GM21528 (cell line): ENCODE results near the gene SOX13.
"Not testable (repeated sequence)": the region's sequence is repeated elsewhere in the genome, so short reads cannot be mapped to it uniquely, and the experiment has no call there.

Source experiments
- ATAC-seq: cut with Tn5 transposase; IDR thresholded peaks from one replicate; pipeline ENCODE4 v1.9.1; 2021; ENCODE audit warnings: mild to moderate bottlenecking, moderate library complexity; ENCODE audit not compliant: unreplicated experiment, low FRiP score

The SOX13 gene

DNA sequence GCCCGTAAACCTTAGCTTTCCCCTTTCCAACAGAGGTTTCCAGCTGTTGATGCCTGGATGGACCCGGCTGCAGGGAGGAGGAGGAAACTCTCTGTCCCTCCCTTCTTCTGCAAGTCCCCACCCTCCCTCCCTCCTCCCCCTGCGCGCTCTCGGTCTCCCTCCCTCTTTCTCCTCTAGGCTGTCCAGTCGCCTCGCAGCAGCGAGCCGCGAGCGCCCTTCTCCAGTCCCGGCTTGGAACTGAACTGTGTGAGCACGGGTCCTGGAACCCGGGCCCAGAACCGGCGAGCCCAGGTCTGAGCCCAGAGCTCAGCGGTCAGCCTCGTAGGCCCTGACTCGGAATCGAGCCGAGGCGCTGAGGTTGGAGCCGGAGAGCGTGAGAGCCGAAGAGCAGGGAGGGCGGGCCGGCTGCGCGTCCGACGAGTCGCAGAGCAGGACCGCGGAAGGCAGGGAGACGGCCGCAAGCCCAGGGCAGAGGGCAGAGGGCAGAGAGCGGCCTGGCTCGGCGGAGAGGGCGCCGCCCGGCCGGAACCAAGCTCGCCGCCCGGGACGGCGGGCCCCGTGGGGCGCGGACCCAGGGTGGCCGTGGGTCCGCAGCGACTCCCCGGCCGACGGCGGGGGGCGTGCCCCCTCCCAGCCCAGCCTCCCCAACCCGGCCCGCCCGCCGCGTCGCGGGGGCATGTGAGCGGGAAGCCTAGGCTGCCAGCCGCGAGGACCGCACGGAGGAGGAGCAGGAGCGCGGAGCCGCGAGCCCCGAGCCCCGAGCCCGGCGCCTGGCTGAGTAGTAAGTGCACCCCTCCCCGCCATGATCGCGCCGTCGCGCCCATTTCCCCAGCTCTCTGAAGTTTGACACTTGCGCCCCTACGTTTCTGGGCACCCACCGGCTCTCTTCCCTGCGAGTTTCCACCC is at the start of gene SOX13:
SOX13 (plus strand) TSS at position 185 of the 906 bp plus-strand sequence. CDS start 39,801 bp downstream, outside the sequence.
- ATAC-seq = no peak

GRCh38 chr1:204025917-204026707 is 46.8 kb upstream of the SOX13 start:
- no peak for ATAC-seq

- ATAC-seq = no peak
These were observed 45.5 kb upstream of the SOX13 start for GRCh38 chr1:204027446-204027845.

DNA sequence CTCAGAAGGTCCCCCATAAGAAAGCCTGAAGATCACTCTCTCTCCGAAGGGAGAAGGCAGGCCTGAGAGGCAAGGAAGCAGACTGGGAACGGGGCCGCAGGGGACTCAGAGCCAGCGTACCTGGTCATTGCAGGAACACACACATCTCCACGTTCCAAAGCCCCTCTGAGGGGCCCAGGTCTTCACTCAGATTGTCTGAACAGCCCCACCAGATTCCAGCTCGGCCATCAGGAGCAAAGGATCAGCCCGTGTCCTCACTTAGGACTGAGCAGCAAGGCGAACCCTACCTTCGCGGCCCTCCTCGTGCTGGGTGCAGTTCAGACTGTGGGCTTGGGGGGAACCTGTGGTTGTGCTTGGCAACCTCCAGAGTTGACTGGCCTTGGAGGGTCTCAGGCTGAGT is 43.9 kb upstream of the SOX13 start:
- ATAC-seq = no peak

DNA sequence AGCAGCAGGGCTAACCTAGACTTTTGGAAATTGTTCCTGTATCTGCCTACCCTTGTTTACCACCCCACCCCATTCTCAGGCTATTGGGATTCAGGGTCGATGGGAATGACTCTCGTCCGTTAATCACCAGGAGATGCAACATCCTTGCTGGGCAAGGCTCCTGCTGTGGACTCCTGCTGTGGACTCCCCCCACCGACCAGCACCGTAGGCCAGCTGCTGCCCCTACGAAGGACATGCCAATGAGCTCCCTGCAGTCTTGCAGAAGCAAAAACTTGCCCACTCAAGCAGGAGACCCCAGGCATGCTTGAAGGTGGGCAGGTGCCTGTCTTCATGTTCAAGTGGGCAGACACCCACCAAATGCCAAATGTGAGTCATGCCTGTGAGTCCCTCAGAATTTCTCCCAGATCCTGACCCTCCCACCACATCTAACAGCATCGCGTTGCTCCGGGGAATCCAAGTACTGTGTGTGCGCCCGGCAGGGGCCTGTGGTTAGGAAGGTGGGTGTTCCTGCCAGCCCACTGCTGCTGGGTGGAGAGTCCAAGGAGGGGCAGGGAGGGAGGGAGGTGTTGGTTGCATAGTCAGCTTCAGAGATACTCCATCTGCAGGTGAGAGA is 41.7 kb upstream of the SOX13 start:
- no peak for ATAC-seq

DNA sequence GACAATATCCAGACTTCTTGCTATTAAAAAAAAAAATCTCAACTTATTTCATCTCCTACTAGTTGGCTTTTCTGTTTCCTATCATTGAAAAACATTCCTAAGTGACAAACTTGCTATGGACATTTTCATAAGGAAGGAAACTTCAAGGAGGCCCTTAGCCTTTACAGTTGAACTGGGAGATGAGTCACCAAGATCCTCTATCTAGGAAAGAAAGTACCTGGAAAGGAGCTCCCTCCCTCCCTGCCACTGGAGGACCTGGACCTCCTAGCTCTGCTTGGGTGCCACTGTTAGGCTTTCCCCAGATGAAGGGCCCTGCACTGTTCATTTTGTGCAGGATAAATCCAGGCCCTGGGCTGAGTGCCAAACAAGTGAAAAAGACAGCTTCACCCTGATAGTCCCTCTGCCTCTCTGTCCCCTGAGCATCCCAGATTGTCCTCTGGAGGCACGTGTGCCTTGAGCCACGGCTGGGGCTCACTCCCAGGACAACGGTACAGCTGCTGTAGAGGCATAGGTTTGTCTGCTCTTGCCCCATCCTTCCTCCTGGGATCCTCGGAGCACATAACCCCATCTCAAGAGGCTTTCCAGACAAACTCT is 40.2 kb upstream of the SOX13 start:
- no peak for ATAC-seq

GRCh38 chr1:204033306-204033705 is 39.6 kb upstream of the SOX13 start:
- ATAC-seq = no peak

GRCh38 chr1:204036882-204037655 is 35.8 kb upstream of the SOX13 start:
- no peak for ATAC-seq

DNA sequence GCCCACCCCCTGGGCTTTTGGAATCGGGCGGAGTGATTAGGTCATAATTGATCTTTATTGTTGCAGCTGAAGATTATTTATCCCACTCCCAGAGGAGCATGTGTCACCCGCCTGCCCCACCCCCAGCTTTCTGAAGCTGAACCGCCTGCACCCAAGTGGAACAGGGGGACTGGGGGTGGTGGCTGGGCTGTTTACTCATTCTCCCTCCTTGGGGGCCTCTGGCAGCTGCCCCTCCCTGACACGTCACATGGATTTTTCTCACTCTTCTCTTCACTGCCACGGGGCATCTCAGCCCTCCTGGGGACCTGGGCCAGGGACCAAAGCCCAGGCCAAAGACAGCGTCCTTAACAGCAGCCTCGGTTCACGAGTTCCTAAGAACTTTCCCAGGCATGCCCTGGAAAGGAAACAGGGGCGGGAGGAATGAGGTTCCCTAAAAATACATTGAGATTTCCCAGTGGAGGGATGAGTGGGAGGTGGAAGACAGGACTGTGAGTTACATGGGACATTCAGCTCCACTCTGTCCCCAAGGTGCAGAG is 31.6 kb upstream of the SOX13 start:
- no peak for ATAC-seq

DNA sequence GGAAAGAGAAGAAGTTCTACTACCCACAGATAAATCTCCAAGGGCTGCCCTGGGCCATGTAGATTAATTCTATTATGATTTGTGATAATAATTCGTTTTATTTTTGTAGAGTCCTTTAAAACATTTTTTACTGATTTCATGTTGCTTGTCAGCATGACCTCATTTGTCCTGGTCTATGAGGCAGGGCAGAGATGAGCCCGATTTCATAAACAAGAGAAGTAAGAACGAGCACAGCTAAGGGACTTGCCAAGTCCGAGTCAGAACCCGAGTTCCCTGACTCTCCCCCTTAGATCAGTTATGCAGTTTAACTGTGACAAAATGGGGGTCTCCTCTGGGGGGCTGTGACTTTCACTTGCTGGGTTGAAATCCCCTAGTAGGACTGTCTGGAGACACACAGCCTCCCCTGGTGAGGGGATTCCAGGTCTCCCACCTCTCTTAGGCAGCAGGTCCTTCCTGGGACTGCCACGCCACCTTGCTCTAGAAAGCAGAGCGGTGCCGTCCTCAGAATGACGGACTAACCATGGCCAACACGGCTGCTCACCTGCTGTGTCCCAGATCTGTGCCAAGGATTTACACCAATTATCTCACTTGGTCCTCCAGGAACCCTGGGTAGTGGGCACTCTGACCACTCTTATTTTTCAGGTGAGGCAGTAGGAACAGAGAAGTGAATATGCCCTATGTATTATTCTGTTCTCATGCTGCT is 31.0 kb upstream of the SOX13 start:
- no peak for ATAC-seq

DNA sequence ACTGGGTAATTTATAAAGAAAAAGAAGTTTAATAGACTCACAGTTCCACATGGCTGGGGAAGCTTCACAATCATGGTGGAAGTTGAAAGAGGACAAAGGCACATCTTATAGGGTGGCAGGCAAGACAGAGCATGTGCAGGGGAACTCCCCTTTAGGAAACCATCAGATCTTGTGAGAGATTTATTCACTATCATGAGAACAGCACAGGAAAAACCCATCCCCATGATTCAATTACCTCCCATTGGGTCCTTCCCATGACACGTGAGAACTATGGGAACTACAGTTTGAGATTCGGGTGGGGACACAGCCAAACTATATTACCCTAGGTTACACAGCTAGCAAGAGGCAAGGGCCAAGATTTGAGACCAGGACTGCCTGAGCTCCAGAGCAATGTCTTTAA is 30.4 kb upstream of the SOX13 start:
- no peak for ATAC-seq

GRCh38 chr1:204043680-204044079 is 29.2 kb upstream of the SOX13 start:
- ATAC-seq = no peak

- no peak for ATAC-seq
These were observed 28.5 kb upstream of the SOX13 start for GRCh38 chr1:204044448-204044847.

GRCh38 chr1:204045430-204045829 is 27.5 kb upstream of the SOX13 start:
- no peak for ATAC-seq

DNA sequence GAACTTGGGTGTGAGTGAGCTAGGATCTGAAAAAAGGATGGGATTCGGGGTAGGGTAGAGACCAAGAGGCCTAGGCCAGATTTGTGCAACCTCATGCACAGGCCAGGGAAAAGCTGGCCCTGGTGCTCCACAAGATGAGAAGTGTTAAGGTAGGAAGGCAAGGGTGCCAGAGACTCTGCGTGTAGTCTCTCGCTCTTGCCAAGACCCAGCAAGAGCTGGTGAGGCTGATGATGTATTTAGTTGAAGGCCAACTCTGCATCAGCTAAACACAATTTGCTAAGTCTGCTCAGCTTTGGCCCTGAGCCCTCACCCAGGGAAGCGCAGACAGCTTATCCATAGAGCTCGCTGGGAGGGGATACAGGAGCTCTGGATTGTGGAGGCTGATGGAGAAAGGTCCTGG is 26.6 kb upstream of the SOX13 start:
- no peak for ATAC-seq

DNA sequence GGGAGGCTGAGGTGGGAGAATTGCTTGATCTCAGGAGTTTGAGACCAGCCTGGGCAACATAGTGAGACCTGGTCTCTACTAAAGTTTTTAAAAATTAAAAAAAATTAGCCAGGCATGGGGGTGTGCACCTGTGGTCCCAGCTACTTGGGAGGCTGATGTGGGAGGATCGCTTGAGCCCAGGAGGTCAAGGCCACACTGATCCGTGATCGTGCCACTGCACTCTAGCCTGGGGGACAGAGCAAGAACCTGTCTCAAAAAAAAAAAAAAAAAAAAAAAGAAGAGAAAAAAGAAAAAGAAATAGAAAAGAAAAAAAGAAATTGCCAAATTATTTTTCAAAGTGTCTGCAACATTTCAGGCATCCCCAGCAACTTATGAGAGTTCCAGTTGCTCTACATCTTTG is 24.1 kb upstream of the SOX13 start:
- not testable (repeated sequence) for ATAC-seq

DNA sequence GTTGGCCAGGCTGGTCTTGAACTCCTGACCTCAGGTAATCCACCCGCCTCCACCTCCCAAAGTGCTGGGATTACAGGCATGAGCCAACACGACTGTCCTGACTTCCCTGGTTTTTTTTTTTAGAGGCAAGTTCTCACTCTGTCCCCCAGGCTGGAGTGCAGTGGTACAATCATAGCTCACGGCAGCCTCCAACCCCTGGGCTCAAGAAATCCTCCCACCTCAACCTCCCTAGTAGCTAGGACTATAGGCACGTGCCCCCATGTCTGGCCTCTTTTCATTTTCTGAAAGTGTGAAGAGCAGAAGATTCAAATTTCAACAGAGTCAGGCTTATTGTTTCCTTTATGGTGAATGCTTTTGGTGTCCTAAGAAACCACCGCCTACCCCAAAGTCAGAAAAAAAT is 21.7 kb upstream of the SOX13 start:
- no peak for ATAC-seq

GRCh38 chr1:204051718-204052117 is 21.2 kb upstream of the SOX13 start:
- ATAC-seq = no peak

DNA sequence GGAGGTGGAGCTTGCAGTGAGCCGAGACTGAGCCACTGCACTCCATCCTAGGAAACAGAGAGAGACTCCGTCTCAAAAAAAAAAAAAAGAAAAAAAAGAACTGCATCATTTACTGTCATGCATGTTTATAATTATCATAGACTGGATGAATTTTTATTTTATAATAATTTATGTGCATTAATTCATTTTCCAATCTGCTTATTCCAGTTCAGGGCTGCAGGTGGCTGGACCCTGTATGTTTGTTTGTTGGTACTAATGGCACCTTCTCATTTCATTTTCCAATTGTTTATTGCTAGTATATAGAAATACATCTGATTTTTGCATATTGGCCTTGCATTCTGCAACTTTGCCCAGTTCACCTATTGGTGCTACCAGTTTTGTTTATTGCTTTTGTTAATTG is 19.0 kb upstream of the SOX13 start:
- ATAC-seq = no peak
